Activated CD8-positive, alpha-beta T cell treated with anti-CD3 and anti-CD28 coated beads for 36 hours (primary cell): Measurements from ENCODE around the gene PEAK1. TPM values are rescaled to one million over a fixed set of nuclear protein-coding genes. Genes with fewer than 3 reads are reported as not detected.
A peak's percentile ranks its signal among the peaks of the same experiment; 100 is the strongest.

Experiments used
- ATAC-seq: fragments of 200-7000 bp; cut with Tn5 transposase; one replicate; pipeline ENCODE4 v1.10.0; 2021; ENCODE audit warnings: mild to moderate bottlenecking, moderate library complexity
- CTCF ChIA-PET: fragments of 350-600 bp; sonication (Branson Sonifier 250); formaldehyde crosslinking; loops from one replicate; lab custom pipeline; 2021; ENCODE audit warnings: antibody characterized with exemption; lab: Charles Lee
- POLR2A ChIA-PET: fragments of 350-600 bp; sonication (Branson Sonifier 250); formaldehyde crosslinking; loops from one replicate; lab custom pipeline; 2021; ENCODE audit warnings: antibody characterized with exemption; lab: Charles Lee
- DNase-seq: peaks from one replicate; pipeline ENCODE4 v3.0.0-alpha.2; 2020
- H3K27ac Mint-ChIP-seq: one replicate; pipeline ENCODE4 v1.8.0; 2021; ENCODE audit warnings: mild to moderate bottlenecking, mixed read lengths
- H3K27me3 Mint-ChIP-seq: one replicate; pipeline ENCODE4 v1.8.0; 2021; ENCODE audit warnings: mixed read lengths
- H3K36me3 Mint-ChIP-seq: one replicate; pipeline ENCODE4 v1.8.0; 2021; ENCODE audit warnings: low read depth, mixed read lengths
- H3K4me1 Mint-ChIP-seq: one replicate; pipeline ENCODE4 v1.8.0; 2021; ENCODE audit warnings: low read depth, mixed read lengths
- H3K4me3 Mint-ChIP-seq: one replicate; pipeline ENCODE4 v1.8.0; 2021; ENCODE audit warnings: mild to moderate bottlenecking, moderate library complexity, mixed read lengths
- H3K9me3 Mint-ChIP-seq: one replicate; pipeline ENCODE4 v1.8.0; 2021; ENCODE audit warnings: mixed read lengths
- intact Hi-C: fragments of 100-400 bp; cut with micrococcal nuclease; formaldehyde crosslinking; loops from one replicate; pipeline ENCODE4 v1.10.0; 2022
- total RNA-seq, 2 experiments: library from RNA; stranded (reverse); gene quantifications; one replicate each; pipeline ENCODE4 v1.2.3, GENCODE V29; 2021
- TF ChIP-seq, protein P1 (sequence below): fragments of 200-600 bp; IDR thresholded peaks from one replicate; pipeline ENCODE4 v1.8.0; 2022; ENCODE audit warnings: antibody characterized with exemption, mild to moderate bottlenecking

PEAK1 gene
- total RNA-seq, 2 experiments from 2014 or later = 32.1 to 36.1 TPM

DNA sequence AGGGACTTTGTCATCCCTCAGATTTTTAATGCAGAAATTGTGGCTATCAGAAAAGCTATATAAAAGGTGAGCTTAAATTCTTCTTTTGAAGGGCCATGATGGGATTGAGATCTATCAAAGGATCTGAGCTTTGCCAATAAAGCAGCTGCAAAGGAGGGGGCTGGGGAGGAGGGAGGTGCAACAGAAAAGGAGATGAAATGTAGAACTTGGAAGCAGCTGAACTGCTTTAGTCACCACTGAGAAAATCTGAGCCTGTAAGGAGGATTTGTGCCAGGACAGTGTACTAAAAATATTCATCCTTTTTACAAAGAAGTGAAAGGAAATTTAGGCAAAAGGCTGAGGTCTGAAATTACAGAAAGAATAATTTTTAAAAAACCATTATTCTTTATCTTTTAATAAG is 359.4 kb downstream of the PEAK1 start:
- intact Hi-C loops = no loop called here
- no peaks in the 10 kb centered on the region for H3K9me3 Mint-ChIP-seq
- ChIA-PET CTCF (interaction anchor here (0.9 to 3.4 kb wide), 7 partner anchors 10 to 483 kb away, joined by 3 to 18 read pairs (median 4); no protein-coding TSS in a partner anchor), POLR2A (interaction anchor here (1.1 to 6.3 kb wide), 4 partner anchors 10 to 34 kb away, joined by 4 to 44 read pairs (median 6); partner anchors contain the start of gene TSPAN3)
- H3K4me1 Mint-ChIP-seq = peaks cover 54% of the 10 kb centered on the region
- H3K27ac Mint-ChIP-seq = no peak overlapping the region
- no peaks in the 10 kb centered on the region for H3K27me3 Mint-ChIP-seq
- no peak for ATAC-seq
- no peaks in the 10 kb centered on the region for H3K36me3 Mint-ChIP-seq
- DNase-seq = no peak
- TF ChIP-seq, protein P1, sequence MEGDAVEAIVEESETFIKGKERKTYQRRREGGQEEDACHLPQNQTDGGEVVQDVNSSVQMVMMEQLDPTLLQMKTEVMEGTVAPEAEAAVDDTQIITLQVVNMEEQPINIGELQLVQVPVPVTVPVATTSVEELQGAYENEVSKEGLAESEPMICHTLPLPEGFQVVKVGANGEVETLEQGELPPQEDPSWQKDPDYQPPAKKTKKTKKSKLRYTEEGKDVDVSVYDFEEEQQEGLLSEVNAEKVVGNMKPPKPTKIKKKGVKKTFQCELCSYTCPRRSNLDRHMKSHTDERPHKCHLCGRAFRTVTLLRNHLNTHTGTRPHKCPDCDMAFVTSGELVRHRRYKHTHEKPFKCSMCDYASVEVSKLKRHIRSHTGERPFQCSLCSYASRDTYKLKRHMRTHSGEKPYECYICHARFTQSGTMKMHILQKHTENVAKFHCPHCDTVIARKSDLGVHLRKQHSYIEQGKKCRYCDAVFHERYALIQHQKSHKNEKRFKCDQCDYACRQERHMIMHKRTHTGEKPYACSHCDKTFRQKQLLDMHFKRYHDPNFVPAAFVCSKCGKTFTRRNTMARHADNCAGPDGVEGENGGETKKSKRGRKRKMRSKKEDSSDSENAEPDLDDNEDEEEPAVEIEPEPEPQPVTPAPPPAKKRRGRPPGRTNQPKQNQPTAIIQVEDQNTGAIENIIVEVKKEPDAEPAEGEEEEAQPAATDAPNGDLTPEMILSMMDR = no peak
- no peak overlapping the region for H3K4me3 Mint-ChIP-seq

DNA sequence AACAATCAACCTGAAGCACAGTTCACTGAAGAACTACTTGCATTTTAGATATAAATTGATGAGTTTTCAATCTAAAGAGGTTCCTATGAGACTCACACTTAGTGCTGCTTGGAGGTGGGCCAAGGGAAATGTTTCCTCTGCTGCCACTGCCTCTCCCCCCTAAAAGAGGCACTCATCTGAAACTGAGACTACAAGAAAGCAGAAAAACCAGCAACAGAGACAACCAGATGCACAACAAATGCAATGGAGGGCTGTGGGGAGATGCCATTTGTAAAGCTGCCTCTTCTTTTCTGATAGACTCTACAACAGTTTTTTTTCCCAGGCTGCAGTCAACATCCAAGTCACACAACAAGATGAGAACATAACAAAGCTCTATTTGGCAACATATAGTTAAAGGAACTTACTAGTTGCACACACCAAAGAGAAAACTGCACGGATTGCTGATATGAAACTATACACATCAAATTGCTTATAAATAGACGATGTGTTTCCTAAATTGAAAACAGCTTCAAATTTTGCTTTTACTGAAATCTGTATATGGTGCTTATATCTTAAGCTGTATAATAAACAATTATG is 360.0 kb downstream of the PEAK1 start:
- intact Hi-C loops = no loop called here
- POLR2A ChIA-PET = interaction anchor here (1.0 to 6.3 kb wide), 5 partner anchors 11 to 71 kb away, joined by 3 to 44 read pairs (median 4); partner anchors contain the start of gene TSPAN3
- H3K9me3 Mint-ChIP-seq = no peaks in the 10 kb centered on the region
- H3K4me3 Mint-ChIP-seq = peak overlapping the region; percentile 8
- TF ChIP-seq, protein P1 = no peak
- no peaks in the 10 kb centered on the region for H3K27me3 Mint-ChIP-seq
- H3K4me1 Mint-ChIP-seq = peaks cover 52% of the 10 kb centered on the region
- no peaks in the 10 kb centered on the region for H3K36me3 Mint-ChIP-seq
- peak overlapping the region; percentile 10 for H3K27ac Mint-ChIP-seq
- ATAC-seq = peak; percentile 80
- CTCF ChIA-PET = interaction anchor here (1.2 to 3.4 kb wide), 9 partner anchors 10 to 483 kb away, joined by 3 to 18 read pairs (median 4); no protein-coding TSS in a partner anchor
- peak; percentile 53 for DNase-seq

DNA sequence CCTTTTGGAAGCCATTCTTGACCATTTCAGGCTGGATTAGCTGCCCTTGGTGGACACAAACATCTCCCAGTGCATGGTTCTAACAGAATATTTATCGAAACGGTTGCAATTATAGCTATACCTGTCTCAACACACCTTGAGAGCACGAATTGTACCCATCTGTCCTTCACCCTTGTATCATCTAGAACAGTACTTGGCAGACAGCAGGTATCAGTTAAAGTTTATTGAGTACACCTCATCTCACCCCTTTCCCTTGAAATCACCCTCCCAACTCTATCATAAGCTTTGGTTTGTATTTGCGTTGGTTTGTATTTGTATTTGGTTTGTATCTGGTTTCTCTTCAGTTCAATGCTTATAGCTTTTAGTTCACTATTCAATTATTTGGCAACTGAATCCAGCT is 361.4 kb downstream of the PEAK1 start:
- POLR2A ChIA-PET = interaction anchor here (6.3 kb wide), 1 partner anchor 14 kb away, joined by 44 read pairs; no protein-coding TSS in a partner anchor
- Mint-ChIP-seq H3K27ac (no peak overlapping the region), H3K9me3 (no peaks in the 10 kb centered on the region), H3K4me1 (peaks cover 52% of the 10 kb centered on the region), H3K36me3 (peaks cover 5% of the 10 kb centered on the region), H3K27me3 (no peaks in the 10 kb centered on the region), H3K4me3 (no peak overlapping the region)
- ATAC-seq (no peak), DNase-seq (no peak)
- TF ChIP-seq, protein P1 = no peak
- intact Hi-C loops = no loop called here
- CTCF ChIA-PET = interaction anchor here (1.2 to 3.4 kb wide), 8 partner anchors 8 to 439 kb away, joined by 3 to 15 read pairs (median 4); no protein-coding TSS in a partner anchor

DNA sequence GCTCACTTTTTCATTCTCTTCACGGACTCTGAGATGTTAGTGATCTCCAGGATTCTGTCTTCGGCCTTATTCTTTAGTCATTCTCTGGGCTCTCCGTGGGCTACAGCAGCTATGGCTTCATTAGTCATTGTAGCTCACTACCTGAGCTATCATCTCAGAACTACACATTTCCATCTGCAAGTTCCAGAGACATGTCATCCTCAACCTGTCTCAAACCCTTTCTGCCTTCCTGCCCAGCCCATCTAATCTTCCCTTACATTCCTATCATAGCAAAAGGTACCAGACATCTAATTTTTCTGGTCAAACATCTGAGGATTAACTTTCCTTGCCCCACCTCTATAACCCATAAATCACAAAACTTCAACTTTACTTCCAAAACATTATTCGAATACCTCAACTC is 362.2 kb downstream of the PEAK1 start:
- Mint-ChIP-seq H3K4me3 (no peak overlapping the region), H3K36me3 (peaks cover 5% of the 10 kb centered on the region), H3K9me3 (no peaks in the 10 kb centered on the region), H3K27ac (no peak overlapping the region), H3K27me3 (no peaks in the 10 kb centered on the region), H3K4me1 (peaks cover 48% of the 10 kb centered on the region)
- DNase-seq (no peak), ATAC-seq (no peak)
- ChIA-PET CTCF (interaction anchor here (0.7 to 2.5 kb wide), 8 partner anchors 10 to 486 kb away, joined by 3 to 8 read pairs (median 4); no protein-coding TSS in a partner anchor), POLR2A (interaction anchor here (0.9 to 6.3 kb wide), 2 partner anchors 13 to 63 kb away, joined by 3 to 44 read pairs; partner anchors contain the start of gene PSTPIP1)
- TF ChIP-seq, protein P1 = no peak
- intact Hi-C loops = no loop called here

DNA sequence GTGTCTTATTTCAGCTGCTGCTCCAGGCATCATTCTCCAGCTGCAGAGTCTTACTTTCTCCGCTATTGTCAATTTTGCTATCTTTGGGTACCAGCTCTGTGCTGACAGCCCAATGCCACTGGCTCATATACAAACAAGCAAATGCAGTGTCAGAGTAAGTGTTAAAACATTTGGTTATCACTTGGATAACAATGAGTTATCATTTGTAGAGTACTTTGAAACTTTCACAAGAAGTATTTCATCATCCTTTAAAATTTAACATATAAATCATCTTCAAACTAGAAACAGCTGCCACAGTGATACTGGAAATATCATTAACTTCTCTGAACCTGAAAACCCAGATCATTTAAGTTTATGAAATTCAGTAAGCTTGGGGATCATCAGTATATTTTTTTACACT is 362.8 kb downstream of the PEAK1 start:
- Mint-ChIP-seq H3K4me1 (peaks cover 42% of the 10 kb centered on the region), H3K27me3 (no peaks in the 10 kb centered on the region), H3K27ac (no peak overlapping the region), H3K36me3 (peaks cover 5% of the 10 kb centered on the region), H3K4me3 (no peak overlapping the region), H3K9me3 (no peaks in the 10 kb centered on the region)
- POLR2A ChIA-PET = interaction anchor here (0.8 to 6.3 kb wide), 3 partner anchors 13 to 110 kb away, joined by 3 to 44 read pairs (median 3); partner anchors contain the start of gene PSTPIP1
- TF ChIP-seq, protein P1 = no peak
- intact Hi-C loops = no loop called here
- ATAC-seq (no peak), DNase-seq (no peak)
- CTCF ChIA-PET = interaction anchor here (0.7 to 2.5 kb wide), 7 partner anchors 11 to 486 kb away, joined by 3 to 8 read pairs (median 4); no protein-coding TSS in a partner anchor
